Kidney epithelial cell (primary cell): ENCODE results near the gene PLTP. TPM values are rescaled to one million over a fixed set of nuclear protein-coding genes. Genes with fewer than 3 reads are reported as not detected.

Source experiments
- DNase-seq: peaks from one replicate; pipeline ENCODE4 v3.0.0-alpha.2; 2010; ENCODE audit warnings: low read depth
- H3K27me3 ChIP-seq: 2 replicates; pipeline ENCODE4 v1.6.0; 2011; ENCODE audit warnings: low read length; ENCODE audit not compliant: control insufficient read depth, insufficient read depth
- H3K36me3 ChIP-seq: 2 replicates; pipeline ENCODE4 v1.5.1; 2011; ENCODE audit warnings: low read length; ENCODE audit not compliant: control insufficient read depth, insufficient read depth
- H3K4me3 ChIP-seq: 2 replicates; pipeline ENCODE4 v1.5.1; 2011; ENCODE audit warnings: low read depth, mild to moderate bottlenecking, control low read depth, low read length
- total RNA-seq: library from RNA; depleted of rRNA; stranded (reverse); fragments of >200 nt; gene quantifications from 2 replicates; pipeline ENCODE4 v1.2.3, GENCODE V29; 2015
- TF ChIP-seq, protein P1 (sequence below): IDR thresholded peaks from 2 replicates; pipeline ENCODE4 v1.5.1; 2011; ENCODE audit warnings: mild to moderate bottlenecking, moderate library complexity, low read length, control low read depth, inconsistent platforms; ENCODE audit not compliant: insufficient read depth, poor library complexity, severe bottlenecking

PLTP gene
- total RNA-seq, 1 donor from 2014 or later: 55.8 TPM

DNA sequence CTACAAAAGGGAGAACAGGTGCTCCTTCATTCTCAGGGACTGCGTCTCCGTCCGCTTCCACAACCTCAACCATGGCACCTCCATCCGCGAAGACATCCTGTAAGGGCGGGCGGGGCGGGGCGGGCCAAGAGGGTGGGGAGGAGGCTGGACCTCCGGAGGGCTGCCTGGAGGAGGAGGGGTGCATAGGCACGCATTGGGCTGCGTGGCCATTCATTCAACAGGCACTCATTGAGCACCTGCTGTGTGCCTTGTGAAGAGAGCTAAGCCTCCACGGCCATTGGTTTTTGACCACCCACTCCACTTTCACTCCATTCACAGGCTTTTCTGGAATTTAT lies 54.1 kb downstream of the PLTP start:
- Histone ChIP-seq H3K4me3 (peak overlapping the region; percentile 35), H3K27me3 (no peaks in the 10 kb centered on the region), H3K36me3 (no peaks in the 10 kb centered on the region)
- no peak for DNase-seq
- TF ChIP-seq, protein P1, sequence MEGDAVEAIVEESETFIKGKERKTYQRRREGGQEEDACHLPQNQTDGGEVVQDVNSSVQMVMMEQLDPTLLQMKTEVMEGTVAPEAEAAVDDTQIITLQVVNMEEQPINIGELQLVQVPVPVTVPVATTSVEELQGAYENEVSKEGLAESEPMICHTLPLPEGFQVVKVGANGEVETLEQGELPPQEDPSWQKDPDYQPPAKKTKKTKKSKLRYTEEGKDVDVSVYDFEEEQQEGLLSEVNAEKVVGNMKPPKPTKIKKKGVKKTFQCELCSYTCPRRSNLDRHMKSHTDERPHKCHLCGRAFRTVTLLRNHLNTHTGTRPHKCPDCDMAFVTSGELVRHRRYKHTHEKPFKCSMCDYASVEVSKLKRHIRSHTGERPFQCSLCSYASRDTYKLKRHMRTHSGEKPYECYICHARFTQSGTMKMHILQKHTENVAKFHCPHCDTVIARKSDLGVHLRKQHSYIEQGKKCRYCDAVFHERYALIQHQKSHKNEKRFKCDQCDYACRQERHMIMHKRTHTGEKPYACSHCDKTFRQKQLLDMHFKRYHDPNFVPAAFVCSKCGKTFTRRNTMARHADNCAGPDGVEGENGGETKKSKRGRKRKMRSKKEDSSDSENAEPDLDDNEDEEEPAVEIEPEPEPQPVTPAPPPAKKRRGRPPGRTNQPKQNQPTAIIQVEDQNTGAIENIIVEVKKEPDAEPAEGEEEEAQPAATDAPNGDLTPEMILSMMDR: no peak

DNA sequence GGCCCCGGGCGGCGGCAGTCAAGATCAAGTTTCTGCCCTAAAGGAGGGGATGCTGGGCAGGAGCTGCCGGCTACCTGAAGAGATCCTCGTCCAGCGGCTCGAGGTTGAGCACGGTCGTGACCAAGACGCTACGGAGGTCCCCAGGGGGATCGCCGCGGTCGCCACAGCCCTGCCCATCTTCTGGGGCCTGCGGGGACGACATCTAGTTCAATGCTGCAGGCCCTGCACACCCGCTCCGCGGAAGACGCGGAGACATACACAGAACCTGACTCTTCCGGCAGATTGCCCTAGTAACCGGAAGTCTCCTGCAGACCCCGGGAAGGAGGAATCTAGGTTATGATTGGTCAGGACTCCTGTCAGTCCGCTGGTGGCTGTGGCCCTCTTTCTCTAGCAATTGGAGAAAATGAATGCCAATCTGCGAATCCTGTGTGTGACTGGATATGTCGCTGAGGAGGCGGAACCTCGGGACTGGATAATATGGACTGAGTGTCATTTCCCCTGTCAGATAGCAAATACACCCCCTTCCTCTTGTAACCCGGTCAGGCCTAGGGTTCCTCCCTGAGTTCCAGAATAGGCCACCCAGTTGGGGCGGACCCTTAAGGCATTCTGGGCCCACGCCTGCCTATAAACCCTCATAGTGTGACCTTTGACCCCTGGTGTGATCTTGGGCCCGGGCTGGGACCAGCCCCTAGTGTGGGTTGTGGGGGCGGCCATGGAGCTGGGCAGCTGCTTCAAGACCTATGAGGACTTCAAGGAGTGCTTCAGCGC lies 54.7 kb downstream of the PLTP start, which contains the start of the genes ACOT8 and ZSWIM3:
TSS of gene ACOT8 (minus strand) at position 279 of the 768 bp plus-strand sequence. CDS start at position 202, 77 bp downstream.
TSS of gene ZSWIM3 (plus strand) at position 501 of the 768 bp plus-strand sequence. CDS start at position 713, 212 bp downstream.
- TF ChIP-seq, protein P1: no peak
- Histone ChIP-seq H3K27me3 (no peaks in the 10 kb centered on the region), H3K36me3 (no peaks in the 10 kb centered on the region), H3K4me3 (peak within 1 kb of the TSS; percentile 81)
- DNase-seq: peak; percentile 99

DNA sequence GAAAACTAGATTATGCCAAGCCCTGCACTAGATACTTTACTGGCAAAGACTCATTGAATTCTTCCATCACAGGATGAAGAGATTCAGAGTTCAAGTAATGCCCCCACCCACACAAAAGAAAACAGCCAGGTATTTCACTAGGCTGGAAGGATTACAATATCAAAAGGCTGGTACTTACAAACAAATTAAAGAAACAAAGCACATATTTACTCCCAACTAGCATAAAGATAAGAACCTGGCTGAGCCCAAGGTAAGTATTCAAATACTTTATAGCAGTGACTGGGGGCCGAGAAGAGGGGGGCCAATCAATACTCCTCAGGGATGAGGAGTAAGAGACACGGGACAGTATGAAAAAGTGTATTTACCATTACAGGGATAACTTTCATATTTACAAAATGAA lies 58.5 kb downstream of the PLTP start:
- Histone ChIP-seq H3K4me3 (no peak overlapping the region), H3K27me3 (no peaks in the 10 kb centered on the region), H3K36me3 (no peaks in the 10 kb centered on the region)
- no peak for DNase-seq
- TF ChIP-seq, protein P1: no peak

DNA sequence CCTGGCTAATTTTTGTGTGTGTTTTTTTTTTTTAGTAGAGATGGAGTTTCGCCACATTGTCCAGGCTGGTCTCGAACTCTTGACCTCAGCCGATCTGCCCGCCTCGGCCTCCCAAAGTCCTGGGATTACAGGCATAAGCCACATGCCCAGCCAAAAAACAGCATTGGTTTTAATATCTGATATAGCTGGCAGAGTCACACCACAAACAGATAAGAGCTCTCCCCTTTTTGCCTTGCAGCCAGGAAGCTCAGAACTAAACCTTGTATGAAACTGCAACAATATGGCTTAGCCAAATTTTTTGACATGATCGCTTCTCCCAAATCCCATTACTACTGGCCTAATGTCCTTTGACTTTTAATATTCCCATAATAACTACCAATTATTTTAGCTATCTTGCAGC lies 59.6 kb downstream of the PLTP start:
- TF ChIP-seq, protein P1: no peak
- H3K27me3 ChIP-seq: no peaks in the 10 kb centered on the region
- H3K36me3 ChIP-seq: no peaks in the 10 kb centered on the region
- H3K4me3 ChIP-seq: no peak overlapping the region
- no peak for DNase-seq

DNA sequence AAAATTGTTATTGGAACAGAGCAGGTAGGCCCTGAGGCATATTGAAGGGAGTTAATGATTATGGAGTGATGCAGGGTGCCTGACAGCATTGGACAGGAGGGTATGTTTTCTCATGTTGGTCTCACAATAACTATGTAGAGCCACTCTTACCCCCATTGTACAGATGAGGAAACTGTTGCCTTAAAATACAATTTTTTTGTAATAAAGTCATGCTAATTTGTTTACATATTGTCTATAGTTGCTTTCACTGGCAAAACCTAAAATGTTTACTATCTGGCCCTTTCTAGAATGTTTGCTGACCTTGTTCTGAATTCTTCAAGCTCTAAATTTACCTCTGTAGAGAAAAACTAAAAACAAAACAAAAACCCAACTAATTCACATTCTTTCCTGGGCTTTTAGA lies 60.5 kb downstream of the PLTP start:
- Histone ChIP-seq H3K36me3 (no peaks in the 10 kb centered on the region), H3K27me3 (no peaks in the 10 kb centered on the region), H3K4me3 (no peak overlapping the region)
- TF ChIP-seq, protein P1: no peak
- DNase-seq: no peak

DNA sequence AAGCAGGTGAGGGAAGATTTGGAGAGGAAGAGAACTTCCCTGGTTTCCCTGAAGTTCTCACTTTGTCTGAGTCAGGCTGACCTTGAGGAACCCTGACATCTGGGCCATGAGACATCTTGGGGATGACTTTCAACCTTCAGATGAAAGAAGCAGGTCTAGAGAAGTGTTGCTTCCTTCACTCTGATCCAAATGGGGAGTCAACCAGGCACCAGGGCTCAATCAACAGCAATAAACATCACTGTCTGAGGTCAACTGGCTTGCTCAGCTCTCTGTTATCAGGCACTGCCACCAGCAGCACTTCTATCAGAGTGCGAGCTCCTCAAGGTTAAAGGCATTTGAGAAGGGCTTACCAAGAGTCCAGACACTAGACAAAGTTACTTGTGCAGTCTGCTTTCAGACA lies 61.0 kb downstream of the PLTP start:
- Histone ChIP-seq H3K36me3 (no peaks in the 10 kb centered on the region), H3K4me3 (no peak overlapping the region), H3K27me3 (no peaks in the 10 kb centered on the region)
- no peak for DNase-seq
- TF ChIP-seq, protein P1: no peak
